K562 (cell line): ENCODE measurements around the gene CNTF. TPM values are rescaled to one million over a fixed set of nuclear protein-coding genes. Genes with fewer than 3 reads are reported as not detected.

Experiments
- ATAC-seq: fragments of 200-7000 bp; cut with Tn5 transposase; 3 replicates; pipeline ENCODE4 v1.9.1; 2020; ENCODE audit warnings: moderate library complexity
- BruUV-seq: library from RNA; stranded (reverse); fragments of 400-500 nt; replicated peaks from 2 replicates; lab custom pipeline; 2021; lab: Mats Ljungman, UMichigan
- CTCF ChIA-PET: fragments of 300-600 bp; formaldehyde crosslinking; extraction: SDS; loops from one replicate; lab custom pipeline; 2021; ENCODE audit warnings: low intra/inter-chr PET ratio; lab: Yijun Ruan, JAX
- POLR2A ChIA-PET: fragments of 300-600, 350-650 bp; sonication (Branson Sonifier 250); formaldehyde crosslinking; extraction: SDS; loops from one replicate; lab custom pipeline; 2021; ENCODE audit warnings: antibody characterized with exemption, inconsistent platforms; lab: Yijun Ruan, JAX
- DNase-seq, 4 experiments: peaks; one replicate each; pipeline versions ENCODE4 v3.0.0 to v3.0.0-alpha.2; 2011 to 2018; ENCODE audit warnings: low spot score in 3 of 4, mixed read lengths in 3 of 4; ENCODE audit errors: extremely low read depth in 1 of 4
- FAIRE-seq: peaks from 2 replicates; lab custom pipeline; 2011; peaks lifted over from hg19 to GRCh38; lab: Jason Lieb, UNC
- H2AFZ ChIP-seq: 2 replicates; pipeline ENCODE4 v1.6.0; 2011; ENCODE audit warnings: low read depth, low read length, control low read depth, inconsistent platforms
- H3K27ac ChIP-seq: fragments of 200-600 bp; 3 replicates; pipeline ENCODE4 v1.8.0; 2011; ENCODE audit warnings: low read depth, mild to moderate bottlenecking, control low read depth, inconsistent platforms, low read length, moderate library complexity, mixed read lengths; ENCODE audit errors: extremely low read depth
- H3K27me3 ChIP-seq, 2 experiments: fragments of 300-600 bp in 1 of 2; 2 replicates in 1 of 2; 3 replicates in 1 of 2; pipeline versions ENCODE4 v1.6.0 to v1.8.0; 2011; ENCODE audit warnings: inconsistent platforms in 2 of 2, low read length in 2 of 2, mild to moderate bottlenecking in 1 of 2, mixed read lengths in 1 of 2, moderate library complexity in 1 of 2; ENCODE audit not compliant: control insufficient read depth in 2 of 2, insufficient read depth in 2 of 2
- H3K36me3 ChIP-seq: fragments of 300-600 bp; 3 replicates; pipeline ENCODE4 v1.8.0; 2011; ENCODE audit warnings: mild to moderate bottlenecking, low read length, inconsistent platforms; ENCODE audit not compliant: control insufficient read depth, insufficient read depth
- H3K4me1 ChIP-seq, 2 experiments: fragments of 200-600 bp in 1 of 2; replicated peaks in 1 of 2; 2 replicates in 1 of 2; 3 replicates in 1 of 2; pipeline versions ENCODE4 v1.5.1 to v1.8.0; 2011; ENCODE audit warnings: inconsistent platforms in 2 of 2, low read length in 2 of 2, mild to moderate bottlenecking in 1 of 2, mixed read lengths in 1 of 2, moderate library complexity in 1 of 2; ENCODE audit not compliant: control insufficient read depth in 2 of 2, insufficient read depth in 2 of 2
- H3K4me2 ChIP-seq: 2 replicates; pipeline ENCODE4 v1.6.1; 2011; ENCODE audit warnings: low read length, control low read depth, inconsistent platforms, mixed read lengths; ENCODE audit not compliant: insufficient read depth
- H3K4me3 ChIP-seq: fragments of 200-600 bp; sonication (generic), shearing (Covaris generic); 2 replicates; pipeline ENCODE4 v1.5.1; 2016; ENCODE audit warnings: control low read depth, inconsistent platforms
- H3K79me2 ChIP-seq: fragments of 200-600 bp; 3 replicates; pipeline ENCODE4 v1.8.0; 2011; ENCODE audit warnings: low read length, inconsistent platforms; ENCODE audit not compliant: control insufficient read depth, insufficient read depth
- H3K9ac ChIP-seq, 2 experiments: 2 replicates each; pipeline versions ENCODE4 v1.6.0 to v1.6.1; 2011; ENCODE audit warnings: low read depth in 2 of 2, low read length in 2 of 2, control low read depth in 1 of 2, inconsistent platforms in 1 of 2, mild to moderate bottlenecking in 1 of 2, mixed read lengths in 1 of 2; ENCODE audit not compliant: insufficient read depth in 1 of 2
- H3K9me1 ChIP-seq: one replicate; pipeline ENCODE4 v1.6.0; 2011; ENCODE audit warnings: inconsistent platforms, mild to moderate bottlenecking, low read length, moderate library complexity; ENCODE audit not compliant: control insufficient read depth, insufficient read depth
- H3K9me3 ChIP-seq: replicated peaks from 2 replicates; pipeline ENCODE4 v1.5.1; 2011; ENCODE audit warnings: low read depth, low read length, inconsistent platforms; ENCODE audit not compliant: control insufficient read depth, insufficient read depth
- H4K20me1 ChIP-seq: replicated peaks from 2 replicates; pipeline ENCODE4 v1.6.1; 2011; ENCODE audit warnings: low read length, inconsistent platforms, mixed read lengths; ENCODE audit not compliant: control insufficient read depth, insufficient read depth
- CTBP1 ChIP-seq: fragments of 450-650 bp; IDR thresholded peaks from 2 replicates; pipeline ENCODE4 v1.6.1; 2016; ENCODE audit warnings: borderline replicate concordance
- SPI1 ChIP-seq: IDR thresholded peaks from 2 replicates; pipeline ENCODE4 v1.6.1; 2011; ENCODE audit warnings: low read depth, low read length, control low read depth, borderline replicate concordance
- ZNF280A ChIP-seq: fragments of 450-650 bp; IDR thresholded peaks from 2 replicates; pipeline ENCODE4 v1.6.1; 2018; ENCODE audit warnings: mild to moderate bottlenecking, low read depth; ENCODE audit not compliant: partially characterized antibody
- WGBS: fragments of 100-300 bp; shearing (Covaris generic); methylation state at CpG from one replicate; pipeline ENCODE4 v1.1.6; 2016; ENCODE audit warnings: low coverage, mixed read lengths; ENCODE audit not compliant: insufficient coverage; ENCODE audit errors: missing lambda C conversion rate; 5-methylcytosine and 5-hydroxymethylcytosine counted together
- in situ Hi-C: fragments of 300-500 bp; cut with MboI; formaldehyde crosslinking; loops from 4 replicates; pipeline ENCODE4 v1.15.0; 2018; ENCODE audit warnings: inconsistent platforms, mixed read lengths
- intact Hi-C: fragments of 100-400 bp; cut with micrococcal nuclease; formaldehyde crosslinking; loops from 2 replicates; pipeline ENCODE4 v1.14.2; 2022
- polyA plus RNA-seq, 8 experiments: library from polyadenylated mRNA; depleted of rRNA in 4 of 8; stranded (reverse) in 5 of 8; unstranded in 3 of 8; fragments of >200 nt; fragmentation: Nextera tagmentation in 2 of 8; fragmentation: Illumina TruSeq in 1 of 8; extraction: Ambion mirVana in 2 of 8; extraction: Trizol in 1 of 8; gene quantifications; 2 replicates each; pipeline versions ENCODE4 v1.2.1 to v1.2.3, GENCODE V29; 2011 to 2014; ENCODE audit warnings: inconsistent platforms in 1 of 8, missing spikeins in 1 of 8
- total RNA-seq, 7 experiments: library from RNA; depleted of rRNA in 6 of 7; stranded (reverse); fragments of >200 nt in 6 of 7; fragmentation: Illumina TruSeq in 2 of 7; extraction: Trizol in 2 of 7; gene quantifications; 2 replicates each; pipeline versions ENCODE4 v1.2.1 to v1.2.3, GENCODE V29; 2011 to 2021; ENCODE audit warnings: low replicate concordance in 1 of 7

The CNTF gene
- total and polyA plus RNA-seq, 9 of the 15 experiments (the other 6 are each of a cell fraction or from before 2014, with no cell fraction given): 0.17 to 5.0 (median 2.3) TPM

DNA sequence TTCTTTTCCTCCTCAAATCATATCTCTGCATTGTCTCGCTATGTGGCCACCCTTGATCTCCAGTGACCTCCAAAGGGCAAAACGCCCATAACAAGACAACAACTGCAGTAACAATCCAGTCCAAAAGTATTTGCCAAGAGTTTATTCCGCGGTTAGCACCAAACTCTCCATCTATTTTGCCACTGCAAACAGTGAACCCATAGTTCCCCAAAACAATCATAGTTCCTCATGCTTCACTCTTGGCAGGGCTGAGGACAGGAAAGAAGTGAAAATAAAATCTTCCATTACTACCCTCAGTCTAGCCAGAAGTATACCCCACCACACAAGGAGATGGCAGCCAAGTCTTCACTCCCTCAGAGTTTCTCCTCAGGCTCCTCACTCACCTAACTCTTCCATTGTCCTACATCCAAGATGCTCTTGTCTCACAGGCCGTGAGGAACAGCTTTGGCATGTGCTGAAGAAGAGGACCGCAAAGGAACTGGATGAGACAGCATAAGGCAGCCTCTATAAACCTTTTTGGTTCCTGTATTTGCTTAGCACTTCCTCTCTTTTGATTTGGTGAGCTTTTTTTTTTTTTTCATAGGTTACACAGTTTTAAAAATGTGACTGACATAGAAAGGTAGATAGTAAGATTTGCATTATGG, 47.0 kb upstream of the CNTF start, which contains the start of gene LPXN:
LPXN (minus strand) TSS at position 480 of the 644 bp plus-strand sequence; CDS start at position 396, 84 bp downstream.
- Histone ChIP-seq H3K27ac (peak within 1 kb of the TSS; percentile 99), H2AFZ (peak within 1 kb of the TSS; percentile 44), H3K9me1 (no peaks in the 10 kb centered on the region), H3K9ac (peak within 1 kb of the TSS; percentile 87 to 99; a peak in 3 of 4 replicates), H3K27me3 (no peaks in the 10 kb centered on the region), H3K9me3 (no peaks in the 10 kb centered on the region), H3K79me2 (peaks cover 39% of the 10 kb centered on the region), H3K4me3 (peak within 1 kb of the TSS; percentile 63), H3K36me3 (peaks cover 5% of the 10 kb centered on the region; the same call in 2 of the 3 replicates), H3K4me1 (peaks cover 9 to 22% of the 10 kb centered on the region in 2 experiments), H4K20me1 (no peaks in the 10 kb centered on the region; the same call in 1 of the 2 replicates), H3K4me2 (peak within 1 kb of the TSS; percentile 87)
- TF ChIP-seq SPI1 (peak; percentile 82; the same call in 1 of the 2 replicates), ZNF280A (no peak), CTBP1 (0 out of 2 replicates have a peak, but pooled peaks have one; percentile 26)
- ATAC-seq: no peak
- DNase-seq: no peak
- WGBS: 62% methylated on average over 6 of the region's 6 CpGs
- no TSS peak for BruUV-seq
- FAIRE-seq: no peak
- CTCF ChIA-PET: interaction anchor here (3.0 kb wide), 1 partner anchor 213 kb away, joined by 15 read pairs; no protein-coding TSS in a partner anchor
- in situ Hi-C loops: no loop called here
- intact Hi-C loops: loop anchor here (5.0 to 10.0 kb wide), 2 partner anchors 197 to 569 kb away; partner anchors contain the start of gene FAM111A
- POLR2A ChIA-PET: interaction anchor here (0.6 to 0.8 kb wide), 4 partner anchors 56 to 349 kb away, joined by 3 to 4 read pairs (median 3); no protein-coding TSS in a partner anchor
